HL-60 (cell line): ENCODE results near the gene ZNF512.
"Not testable (repeated sequence)": the region's sequence is repeated elsewhere in the genome, so short reads cannot be mapped to it uniquely, and the experiment has no call there.

Source experiments
- DNase-seq, 2 experiments: peaks; one replicate each; pipeline ENCODE4 v3.0.0-alpha.2; 2010 to 2020; ENCODE audit warnings: low read depth in 1 of 2, low spot score in 1 of 2
- H3K27ac ChIP-seq: fragments of 250-450 bp; sonication (Bioruptor Pico); replicated peaks from 2 replicates; pipeline ENCODE4 v1.5.1; 2020; ENCODE audit warnings: mild to moderate bottlenecking, moderate library complexity
- H3K27me3 ChIP-seq: fragments of 250-450 bp; sonication (Bioruptor Pico); 2 replicates; pipeline ENCODE4 v1.5.1; 2021; ENCODE audit warnings: mild to moderate bottlenecking, moderate library complexity; ENCODE audit not compliant: insufficient read depth, poor library complexity, severe bottlenecking
- H3K4me3 ChIP-seq: replicated peaks from 2 replicates; pipeline ENCODE4 v1.5.1; 2011; ENCODE audit warnings: mild to moderate bottlenecking, control low read depth, low read length; ENCODE audit not compliant: insufficient read depth
- GABPA ChIP-seq: IDR thresholded peaks from 2 replicates; pipeline ENCODE4 v1.6.1; 2012; ENCODE audit warnings: low read depth
- POLR2AphosphoS5 ChIP-seq: IDR thresholded peaks from 2 replicates; pipeline ENCODE4 v1.6.1; 2012; ENCODE audit warnings: low read depth
- SPI1 ChIP-seq: IDR thresholded peaks from 2 replicates; pipeline ENCODE4 v1.6.1; 2012; ENCODE audit warnings: low read depth, mild to moderate bottlenecking, borderline replicate concordance
- long read RNA-seq: library from polyadenylated mRNA; unstranded; transcript quantifications from one replicate; pipeline ENCODE4 v2.0.0, GENCODE V29; 2020
- TF ChIP-seq, protein P1 (sequence below): IDR thresholded peaks from one replicate; pipeline ENCODE4 v1.5.1; 2011; ENCODE audit warnings: low read length, control low read depth, inconsistent platforms; ENCODE audit not compliant: insufficient read depth
- TF ChIP-seq, protein P2 (sequence below): IDR thresholded peaks from 2 replicates; pipeline ENCODE4 v1.6.1; 2012; ENCODE audit warnings: low read depth; ENCODE audit not compliant: insufficient replicate concordance

ZNF512 gene
- long read RNA-seq, transcript ZNF512-208 (13 exons, 3,543 nt), result major isoform, 128 of 352 reads
- long read RNA-seq, transcript ZNF512-202 (14 exons, 3,417 nt), result minor isoform, 38 of 352 reads
- long read RNA-seq, transcript ZNF512-201 (14 exons, 3,541 nt), result minor isoform, 89 of 352 reads
- long read RNA-seq, partial matches to known transcripts, result 21 of 352 reads
- long read RNA-seq, other reads (novel, unspliced or antisense), result 76 of 352 reads

GRCh38 chr2:27582695-27583389, at the start of gene ZNF512:
Gene ZNF512 (plus strand): TSS chr2:27583042. CDS start chr2:27583113, 71 bp downstream.
- Histone ChIP-seq H3K27me3 (no peaks in the 10 kb centered on the region), H3K4me3 (peak within 1 kb of the TSS; percentile 80), H3K27ac (peak within 1 kb of the TSS; percentile 56)
- DNase-seq, result peak; percentile 91 to 94
- TF ChIP-seq POLR2AphosphoS5, result peak; percentile 29; the same call in 1 of the 2 replicates
- peak; percentile 88 for TF ChIP-seq SPI1
- TF ChIP-seq, protein P1, sequence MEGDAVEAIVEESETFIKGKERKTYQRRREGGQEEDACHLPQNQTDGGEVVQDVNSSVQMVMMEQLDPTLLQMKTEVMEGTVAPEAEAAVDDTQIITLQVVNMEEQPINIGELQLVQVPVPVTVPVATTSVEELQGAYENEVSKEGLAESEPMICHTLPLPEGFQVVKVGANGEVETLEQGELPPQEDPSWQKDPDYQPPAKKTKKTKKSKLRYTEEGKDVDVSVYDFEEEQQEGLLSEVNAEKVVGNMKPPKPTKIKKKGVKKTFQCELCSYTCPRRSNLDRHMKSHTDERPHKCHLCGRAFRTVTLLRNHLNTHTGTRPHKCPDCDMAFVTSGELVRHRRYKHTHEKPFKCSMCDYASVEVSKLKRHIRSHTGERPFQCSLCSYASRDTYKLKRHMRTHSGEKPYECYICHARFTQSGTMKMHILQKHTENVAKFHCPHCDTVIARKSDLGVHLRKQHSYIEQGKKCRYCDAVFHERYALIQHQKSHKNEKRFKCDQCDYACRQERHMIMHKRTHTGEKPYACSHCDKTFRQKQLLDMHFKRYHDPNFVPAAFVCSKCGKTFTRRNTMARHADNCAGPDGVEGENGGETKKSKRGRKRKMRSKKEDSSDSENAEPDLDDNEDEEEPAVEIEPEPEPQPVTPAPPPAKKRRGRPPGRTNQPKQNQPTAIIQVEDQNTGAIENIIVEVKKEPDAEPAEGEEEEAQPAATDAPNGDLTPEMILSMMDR, result no peak
- TF ChIP-seq GABPA, result peak; percentile 84
- TF ChIP-seq, protein P2, sequence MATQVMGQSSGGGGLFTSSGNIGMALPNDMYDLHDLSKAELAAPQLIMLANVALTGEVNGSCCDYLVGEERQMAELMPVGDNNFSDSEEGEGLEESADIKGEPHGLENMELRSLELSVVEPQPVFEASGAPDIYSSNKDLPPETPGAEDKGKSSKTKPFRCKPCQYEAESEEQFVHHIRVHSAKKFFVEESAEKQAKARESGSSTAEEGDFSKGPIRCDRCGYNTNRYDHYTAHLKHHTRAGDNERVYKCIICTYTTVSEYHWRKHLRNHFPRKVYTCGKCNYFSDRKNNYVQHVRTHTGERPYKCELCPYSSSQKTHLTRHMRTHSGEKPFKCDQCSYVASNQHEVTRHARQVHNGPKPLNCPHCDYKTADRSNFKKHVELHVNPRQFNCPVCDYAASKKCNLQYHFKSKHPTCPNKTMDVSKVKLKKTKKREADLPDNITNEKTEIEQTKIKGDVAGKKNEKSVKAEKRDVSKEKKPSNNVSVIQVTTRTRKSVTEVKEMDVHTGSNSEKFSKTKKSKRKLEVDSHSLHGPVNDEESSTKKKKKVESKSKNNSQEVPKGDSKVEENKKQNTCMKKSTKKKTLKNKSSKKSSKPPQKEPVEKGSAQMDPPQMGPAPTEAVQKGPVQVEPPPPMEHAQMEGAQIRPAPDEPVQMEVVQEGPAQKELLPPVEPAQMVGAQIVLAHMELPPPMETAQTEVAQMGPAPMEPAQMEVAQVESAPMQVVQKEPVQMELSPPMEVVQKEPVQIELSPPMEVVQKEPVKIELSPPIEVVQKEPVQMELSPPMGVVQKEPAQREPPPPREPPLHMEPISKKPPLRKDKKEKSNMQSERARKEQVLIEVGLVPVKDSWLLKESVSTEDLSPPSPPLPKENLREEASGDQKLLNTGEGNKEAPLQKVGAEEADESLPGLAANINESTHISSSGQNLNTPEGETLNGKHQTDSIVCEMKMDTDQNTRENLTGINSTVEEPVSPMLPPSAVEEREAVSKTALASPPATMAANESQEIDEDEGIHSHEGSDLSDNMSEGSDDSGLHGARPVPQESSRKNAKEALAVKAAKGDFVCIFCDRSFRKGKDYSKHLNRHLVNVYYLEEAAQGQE, result peak; percentile 28

DNA sequence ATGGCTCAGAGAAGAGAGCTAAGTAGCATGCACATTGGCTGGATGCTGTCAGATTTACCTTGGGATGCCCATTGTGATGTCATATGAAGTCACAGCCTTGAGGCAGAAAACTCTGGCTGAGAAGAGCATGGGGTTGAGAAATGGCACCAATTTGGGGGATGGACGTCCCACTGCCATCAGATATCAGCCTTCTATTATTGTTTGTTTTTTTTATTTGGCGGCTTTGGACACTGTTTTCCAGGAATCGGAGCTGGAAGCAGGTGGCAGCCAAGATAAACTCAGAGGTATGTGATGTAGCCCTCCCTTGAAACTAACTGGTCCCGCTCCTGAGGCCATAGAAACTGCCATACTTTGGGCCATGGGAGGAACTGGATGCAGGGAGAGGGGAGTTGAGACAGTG, 45.6 kb upstream of the ZNF512 start:
- Histone ChIP-seq H3K4me3 (no peak overlapping the region), H3K27me3 (no peaks in the 10 kb centered on the region), H3K27ac (no peak overlapping the region)
- TF ChIP-seq POLR2AphosphoS5 (no peak), GABPA (no peak), SPI1 (no peak)
- TF ChIP-seq, protein P2, result no peak
- TF ChIP-seq, protein P1, result no peak
- DNase-seq, result no peak

DNA sequence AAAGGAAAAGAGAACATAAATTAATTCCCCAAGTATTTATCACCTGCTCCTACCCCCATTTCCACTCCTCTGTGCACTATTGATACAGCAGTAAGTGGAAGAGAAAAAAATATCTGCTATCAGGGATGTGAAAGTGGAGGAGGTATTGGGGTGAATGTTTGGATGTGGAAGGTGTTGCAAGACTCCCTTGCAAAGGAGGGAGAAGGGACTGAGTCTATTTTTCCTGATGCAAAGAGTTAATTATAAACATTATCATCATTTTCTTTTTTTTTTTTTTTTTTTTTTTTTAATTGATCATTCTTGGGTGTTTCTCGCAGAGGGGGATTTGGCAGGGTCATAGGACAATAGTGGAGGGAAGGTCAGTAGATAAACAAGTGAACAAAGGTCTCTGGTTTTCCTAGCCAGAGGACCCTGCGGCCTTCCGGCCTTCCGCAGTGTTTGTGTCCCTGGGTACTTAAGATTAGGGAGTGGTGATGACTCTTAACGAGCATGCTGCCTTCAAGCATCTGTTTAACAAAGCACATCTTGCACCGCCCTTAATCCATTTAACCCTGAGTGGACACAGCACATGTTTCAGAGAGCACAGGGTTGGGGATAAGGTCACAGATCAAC, 43.9 kb upstream of the ZNF512 start:
- not testable (repeated sequence) for H3K4me3 ChIP-seq, H3K27ac ChIP-seq, DNase-seq, H3K27me3 ChIP-seq

DNA sequence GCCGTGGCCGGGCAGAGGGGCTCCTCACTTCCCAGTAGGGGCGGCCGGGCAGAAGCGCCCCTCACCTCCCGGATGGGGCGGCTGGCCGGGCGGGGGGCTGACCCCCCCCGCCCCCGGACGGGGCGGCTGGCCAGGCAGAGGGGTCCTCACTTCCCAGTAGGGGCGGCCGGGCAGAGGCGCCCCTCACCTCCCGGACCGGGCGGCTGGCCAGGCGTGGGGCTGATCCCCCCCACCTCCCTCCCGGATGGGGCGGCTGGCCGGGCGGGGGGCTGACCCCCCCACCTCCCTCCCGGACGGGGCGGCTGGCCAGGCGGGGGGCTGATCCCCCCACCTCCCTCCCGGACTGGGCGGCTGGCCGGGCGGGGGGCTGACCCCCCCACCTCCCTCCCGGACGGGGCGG, 43.2 kb upstream of the ZNF512 start:
- H3K27ac ChIP-seq, H3K4me3 ChIP-seq, DNase-seq, H3K27me3 ChIP-seq: not testable (repeated sequence)
